Vagina (tissue), 2 donors: ENCODE data around the gene APCDD1.

Source experiments
- CTCF ChIP-seq, 3 experiments: fragments of 450-650 bp in 2 of 3; fragments of 200-600 bp in 1 of 3; sonication (generic) in 1 of 3; IDR thresholded peaks; one replicate each; pipeline ENCODE4 v1.5.1; 2017 to 2019; ENCODE audit warnings: antibody characterized with exemption in 3 of 3, mild to moderate bottlenecking in 2 of 3, moderate library complexity in 2 of 3
- POLR2A ChIP-seq, 2 donors: fragments of 450-650 bp; IDR thresholded peaks; one replicate each; pipeline ENCODE4 v1.6.1; 2017; ENCODE audit warnings: antibody characterized with exemption in 2 of 2, mild to moderate bottlenecking in 2 of 2, moderate library complexity in 2 of 2
- POLR2AphosphoS5 ChIP-seq, 2 donors: sonication (generic); formaldehyde crosslinking; IDR thresholded peaks; one replicate each; pipeline ENCODE4 v1.9.0; 2017; ENCODE audit warnings: antibody characterized with exemption in 2 of 2, mild to moderate bottlenecking in 2 of 2, low read depth in 1 of 2; ENCODE audit not compliant: insufficient read depth in 1 of 2

- TF ChIP-seq CTCF (IDR thresholded peaks at IDR 0.05): no peak
- TF ChIP-seq POLR2A (IDR thresholded peaks at IDR 0.05): no peak
- TF ChIP-seq POLR2AphosphoS5 (IDR thresholded peaks at IDR 0.05; ENCODE audit: insufficient read depth in 1 of 2, low read depth in 1 of 2): no peak
These were observed 33.6 kb downstream of the APCDD1 start for GRCh38 chr18:10488017-10488416.
